Endothelial cell (in vitro differentiated cells): ENCODE results near the gene ANKRD63. TPM values are rescaled to one million over a fixed set of nuclear protein-coding genes. Genes with fewer than 3 reads are reported as not detected.

ENCODE experiments used
- DNase-seq: peaks from one replicate; pipeline ENCODE4 v3.0.0; 2021; ENCODE audit warnings: low spot score
- H3K27ac Mint-ChIP-seq: one replicate; pipeline ENCODE4 v1.8.0; 2021; ENCODE audit warnings: mixed read lengths, inconsistent platforms; ENCODE audit not compliant: unreplicated experiment
- H3K27me3 Mint-ChIP-seq: one replicate; pipeline ENCODE4 v1.8.0; 2021; ENCODE audit warnings: mild to moderate bottlenecking, moderate library complexity, mixed read lengths, inconsistent platforms; ENCODE audit not compliant: unreplicated experiment
- H3K36me3 Mint-ChIP-seq: one replicate; pipeline ENCODE4 v1.8.0; 2021; ENCODE audit warnings: mild to moderate bottlenecking, low read depth, mixed read lengths, inconsistent platforms; ENCODE audit not compliant: unreplicated experiment
- H3K4me1 Mint-ChIP-seq: one replicate; pipeline ENCODE4 v1.8.0; 2021; ENCODE audit warnings: mild to moderate bottlenecking, mixed read lengths, inconsistent platforms; ENCODE audit not compliant: unreplicated experiment
- H3K4me3 Mint-ChIP-seq: one replicate; pipeline ENCODE4 v1.8.0; 2021; ENCODE audit warnings: mild to moderate bottlenecking, mixed read lengths, inconsistent platforms; ENCODE audit not compliant: unreplicated experiment
- H3K9me3 Mint-ChIP-seq: one replicate; pipeline ENCODE4 v1.8.0; 2021; ENCODE audit warnings: mixed read lengths, inconsistent platforms; ENCODE audit not compliant: unreplicated experiment
- total RNA-seq: library from RNA; stranded (reverse); fragmentation: NEBNext Ultra II Directional; extraction: Animal tissue kit (Norgen Biotek cat#: 25700); gene quantifications from one replicate; pipeline ENCODE4 v1.2.1, GENCODE V29; 2021; ENCODE audit not compliant: unreplicated experiment
- TF ChIP-seq, protein P1 (sequence below): fragments of 200-600 bp; sonication (generic); IDR thresholded peaks from one replicate; pipeline ENCODE4 v1.5.0; 2021; ENCODE audit warnings: antibody characterized with exemption; ENCODE audit not compliant: unreplicated experiment

Gene ANKRD63
- total RNA-seq, 1 donor from 2014 or later = not detected

DNA sequence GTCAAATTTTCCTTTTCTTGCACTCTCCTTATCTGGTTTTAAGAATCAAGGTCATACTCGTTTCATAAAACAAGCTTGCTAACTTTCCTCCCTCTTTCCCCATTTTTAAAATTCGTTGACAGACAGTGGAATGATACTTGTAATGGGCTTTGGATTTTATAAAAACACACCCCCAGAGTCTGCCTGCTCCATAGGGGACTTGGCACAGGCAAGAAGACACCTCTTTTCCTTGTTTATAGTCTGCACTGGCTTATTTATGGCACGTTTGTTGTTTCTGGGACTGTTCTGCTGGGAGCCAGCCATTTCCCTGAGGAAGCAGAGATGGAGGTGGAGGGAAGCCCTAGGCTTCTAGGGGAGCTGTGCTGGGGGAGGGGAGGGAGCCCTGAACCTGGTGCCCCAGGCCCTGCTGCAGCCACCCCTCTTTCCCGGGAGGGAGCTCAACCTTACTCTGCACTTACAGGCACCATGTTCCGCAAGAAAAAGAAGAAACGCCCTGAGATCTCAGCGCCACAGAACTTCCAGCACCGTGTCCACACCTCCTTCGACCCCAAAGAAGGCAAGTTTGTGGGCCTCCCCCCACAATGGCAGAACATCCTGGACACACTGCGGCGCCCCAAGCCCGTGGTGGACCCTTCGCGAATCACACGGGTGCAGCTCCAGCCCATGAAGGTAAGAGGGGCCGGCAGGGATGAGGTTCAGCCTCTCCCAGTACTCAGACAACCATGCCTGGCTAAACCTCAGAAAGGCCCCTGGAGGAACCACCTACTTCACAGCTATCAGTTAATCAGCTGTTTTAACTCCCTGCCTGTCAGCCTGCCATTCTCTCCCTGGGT, 18.3 kb downstream of the ANKRD63 start:
- DNase-seq = no peak
- Mint-ChIP-seq H3K4me3 (peak overlapping the region; percentile 22), H3K4me1 (peaks cover 9% of the 10 kb centered on the region), H3K27me3 (peaks cover 3% of the 10 kb centered on the region), H3K9me3 (no peaks in the 10 kb centered on the region), H3K27ac (peak overlapping the region; percentile 8), H3K36me3 (no peaks in the 10 kb centered on the region)
- TF ChIP-seq, protein P1, sequence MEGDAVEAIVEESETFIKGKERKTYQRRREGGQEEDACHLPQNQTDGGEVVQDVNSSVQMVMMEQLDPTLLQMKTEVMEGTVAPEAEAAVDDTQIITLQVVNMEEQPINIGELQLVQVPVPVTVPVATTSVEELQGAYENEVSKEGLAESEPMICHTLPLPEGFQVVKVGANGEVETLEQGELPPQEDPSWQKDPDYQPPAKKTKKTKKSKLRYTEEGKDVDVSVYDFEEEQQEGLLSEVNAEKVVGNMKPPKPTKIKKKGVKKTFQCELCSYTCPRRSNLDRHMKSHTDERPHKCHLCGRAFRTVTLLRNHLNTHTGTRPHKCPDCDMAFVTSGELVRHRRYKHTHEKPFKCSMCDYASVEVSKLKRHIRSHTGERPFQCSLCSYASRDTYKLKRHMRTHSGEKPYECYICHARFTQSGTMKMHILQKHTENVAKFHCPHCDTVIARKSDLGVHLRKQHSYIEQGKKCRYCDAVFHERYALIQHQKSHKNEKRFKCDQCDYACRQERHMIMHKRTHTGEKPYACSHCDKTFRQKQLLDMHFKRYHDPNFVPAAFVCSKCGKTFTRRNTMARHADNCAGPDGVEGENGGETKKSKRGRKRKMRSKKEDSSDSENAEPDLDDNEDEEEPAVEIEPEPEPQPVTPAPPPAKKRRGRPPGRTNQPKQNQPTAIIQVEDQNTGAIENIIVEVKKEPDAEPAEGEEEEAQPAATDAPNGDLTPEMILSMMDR = no peak

DNA sequence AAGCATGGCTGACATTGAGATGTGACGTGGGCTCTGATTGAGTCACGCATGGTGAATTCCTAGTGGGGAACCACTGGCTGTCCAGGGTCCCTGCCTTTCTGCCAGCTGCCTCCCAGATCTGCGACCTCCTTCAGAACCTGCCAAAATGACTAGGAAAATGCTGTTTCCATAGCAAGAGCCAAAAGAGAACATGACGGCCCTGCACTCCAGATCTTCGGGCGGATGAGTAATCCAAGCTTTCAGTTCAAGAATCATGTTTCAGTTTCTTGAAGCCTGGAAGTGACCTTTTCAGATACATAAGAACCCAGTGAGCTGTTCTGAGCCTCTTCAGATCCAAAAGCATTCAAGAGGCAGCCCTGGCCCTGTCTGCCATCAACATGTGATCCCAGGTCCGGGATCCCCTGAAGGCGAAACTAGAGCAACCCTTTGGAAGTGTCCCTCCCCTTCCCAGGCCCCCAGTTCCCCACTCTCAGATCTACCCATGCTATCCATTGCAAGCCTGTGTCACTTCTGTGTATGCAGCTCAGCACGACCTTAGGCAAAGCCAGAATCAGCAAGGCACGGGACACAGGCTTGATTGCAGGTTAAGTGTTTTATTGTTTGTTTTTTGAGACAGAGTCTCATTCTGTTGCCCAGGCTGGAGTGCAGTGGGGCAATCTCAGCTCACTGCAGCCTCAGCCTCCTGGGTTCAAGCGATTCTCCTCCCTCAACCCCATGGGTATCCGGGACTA, 19.7 kb downstream of the ANKRD63 start:
- Mint-ChIP-seq H3K27me3 (peaks cover 3% of the 10 kb centered on the region), H3K27ac (no peak overlapping the region), H3K36me3 (no peaks in the 10 kb centered on the region), H3K9me3 (no peaks in the 10 kb centered on the region), H3K4me1 (peaks cover 16% of the 10 kb centered on the region), H3K4me3 (no peak overlapping the region)
- TF ChIP-seq, protein P1 = no peak
- DNase-seq = no peak

DNA sequence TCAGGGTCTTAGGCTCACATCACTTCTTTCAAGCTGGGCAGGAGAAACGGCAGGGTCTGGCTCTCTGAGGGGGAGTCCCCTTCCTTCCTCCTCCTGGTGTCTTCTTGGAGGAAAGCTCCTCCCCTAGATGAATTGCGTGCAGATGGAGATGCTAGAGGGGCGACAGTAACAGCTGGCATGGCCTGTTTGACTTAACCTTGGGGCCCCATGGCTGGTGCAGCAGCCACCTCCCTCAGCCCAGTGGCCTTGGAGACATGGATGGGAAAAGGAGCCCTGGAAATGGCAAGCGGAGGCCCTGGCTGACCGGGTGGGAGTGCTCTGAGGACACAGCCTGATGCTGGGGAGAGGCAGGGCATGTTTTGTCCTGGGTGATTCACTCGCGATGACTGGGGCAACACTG, 23.8 kb downstream of the ANKRD63 start:
- TF ChIP-seq, protein P1 = no peak
- Mint-ChIP-seq H3K27ac (no peak overlapping the region), H3K36me3 (peaks cover 2% of the 10 kb centered on the region), H3K9me3 (no peaks in the 10 kb centered on the region), H3K4me1 (peaks cover 6% of the 10 kb centered on the region), H3K27me3 (peaks cover 11% of the 10 kb centered on the region), H3K4me3 (no peak overlapping the region)
- DNase-seq = no peak

DNA sequence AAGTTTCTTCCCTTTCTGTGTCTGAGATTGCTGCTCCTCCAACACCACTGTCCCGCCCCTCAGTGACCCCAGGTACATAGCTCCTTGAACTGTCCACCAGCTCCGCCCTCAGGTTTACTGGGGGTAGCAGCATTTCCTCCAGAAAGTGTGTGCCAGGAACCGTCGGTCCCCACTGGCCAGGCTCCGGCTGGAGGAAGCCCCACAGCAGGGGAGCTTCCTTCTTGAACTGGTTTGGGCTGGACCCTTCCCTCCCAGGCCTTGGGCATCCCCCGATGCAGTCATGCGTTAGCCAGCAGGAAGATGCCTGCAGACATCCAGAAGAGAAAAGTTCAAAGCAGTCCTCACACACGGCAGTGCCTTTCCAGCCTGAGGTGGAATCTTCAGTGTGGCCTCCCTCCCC, 24.3 kb downstream of the ANKRD63 start:
- peaks cover 6% of the 10 kb centered on the region for H3K36me3 Mint-ChIP-seq
- H3K4me1 Mint-ChIP-seq = peaks cover 9% of the 10 kb centered on the region
- no peak overlapping the region for H3K4me3 Mint-ChIP-seq
- TF ChIP-seq, protein P1 = no peak
- no peak for DNase-seq
- no peak overlapping the region for H3K27ac Mint-ChIP-seq
- peaks cover 15% of the 10 kb centered on the region for H3K27me3 Mint-ChIP-seq
- no peaks in the 10 kb centered on the region for H3K9me3 Mint-ChIP-seq
